LoVo (cell line): ENCODE data around the gene VEGFA.

Experiments used
- DNase-seq: peaks from one replicate; pipeline ENCODE4 v3.0.0-alpha.2; 2016; ENCODE audit warnings: low spot score

The VEGFA gene

DNA sequence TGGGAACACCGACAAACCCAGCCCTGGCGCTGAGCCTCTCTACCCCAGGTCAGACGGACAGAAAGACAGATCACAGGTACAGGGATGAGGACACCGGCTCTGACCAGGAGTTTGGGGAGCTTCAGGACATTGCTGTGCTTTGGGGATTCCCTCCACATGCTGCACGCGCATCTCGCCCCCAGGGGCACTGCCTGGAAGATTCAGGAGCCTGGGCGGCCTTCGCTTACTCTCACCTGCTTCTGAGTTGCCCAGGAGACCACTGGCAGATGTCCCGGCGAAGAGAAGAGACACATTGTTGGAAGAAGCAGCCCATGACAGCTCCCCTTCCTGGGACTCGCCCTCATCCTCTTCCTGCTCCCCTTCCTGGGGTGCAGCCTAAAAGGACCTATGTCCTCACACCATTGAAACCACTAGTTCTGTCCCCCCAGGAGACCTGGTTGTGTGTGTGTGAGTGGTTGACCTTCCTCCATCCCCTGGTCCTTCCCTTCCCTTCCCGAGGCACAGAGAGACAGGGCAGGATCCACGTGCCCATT, 15.3 kb downstream of the VEGFA start:
- DNase-seq: no peak

DNA sequence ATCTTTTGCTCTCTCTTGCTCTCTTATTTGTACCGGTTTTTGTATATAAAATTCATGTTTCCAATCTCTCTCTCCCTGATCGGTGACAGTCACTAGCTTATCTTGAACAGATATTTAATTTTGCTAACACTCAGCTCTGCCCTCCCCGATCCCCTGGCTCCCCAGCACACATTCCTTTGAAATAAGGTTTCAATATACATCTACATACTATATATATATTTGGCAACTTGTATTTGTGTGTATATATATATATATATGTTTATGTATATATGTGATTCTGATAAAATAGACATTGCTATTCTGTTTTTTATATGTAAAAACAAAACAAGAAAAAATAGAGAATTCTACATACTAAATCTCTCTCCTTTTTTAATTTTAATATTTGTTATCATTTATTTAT, 15.9 kb downstream of the VEGFA start:
- no peak for DNase-seq

DNA sequence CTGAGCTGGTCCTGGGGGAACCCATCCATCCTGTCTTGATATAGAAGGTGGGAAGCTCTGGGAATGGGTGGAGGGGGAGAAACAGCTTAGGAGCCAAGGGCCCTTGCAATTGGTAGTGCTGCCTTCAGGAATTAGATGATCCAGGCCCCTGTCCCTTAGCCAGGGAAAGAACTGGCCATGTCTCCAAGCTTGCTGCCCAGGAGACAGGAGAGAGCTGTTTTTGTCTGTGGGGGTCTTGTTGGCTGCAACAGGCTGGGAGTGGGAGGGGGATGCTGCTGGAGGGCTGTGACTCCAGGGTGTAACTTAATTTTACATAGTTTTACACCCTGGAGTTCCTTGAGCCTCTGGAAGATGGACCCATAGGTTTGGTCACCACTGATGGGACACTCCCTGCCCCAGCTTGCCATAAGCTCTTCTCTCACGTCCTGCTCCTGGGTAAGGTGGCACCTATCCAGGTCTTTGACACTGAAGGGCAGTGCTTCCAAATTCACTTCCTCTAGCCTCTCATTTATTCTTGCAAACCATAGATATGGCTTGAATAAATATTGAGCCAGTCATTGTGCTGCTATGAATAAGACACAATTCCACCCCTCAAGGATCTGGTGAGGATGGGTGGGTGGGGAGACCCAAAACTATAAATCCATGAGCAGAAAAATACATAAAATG, 16.8 kb downstream of the VEGFA start:
- no peak for DNase-seq

DNA sequence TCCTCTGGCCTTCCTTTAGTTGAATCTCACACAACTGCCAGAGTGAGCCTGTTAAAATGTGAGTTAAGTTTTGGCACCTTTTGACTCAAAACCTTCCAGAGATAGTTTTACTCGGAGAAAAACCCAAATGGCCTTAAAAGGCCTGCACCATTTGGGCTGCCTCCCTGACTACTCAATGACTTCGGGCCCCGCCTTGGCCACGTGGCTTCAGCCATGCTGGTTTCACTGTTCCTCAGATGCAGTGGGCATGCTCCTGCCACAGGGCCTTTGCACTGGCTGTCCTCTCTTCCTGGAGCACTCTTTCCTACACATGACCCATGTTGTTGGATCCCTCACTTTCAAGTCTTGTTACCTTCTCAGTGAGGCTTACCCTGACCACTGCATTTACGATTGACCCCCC, 18.3 kb downstream of the VEGFA start:
- no peak for DNase-seq

DNA sequence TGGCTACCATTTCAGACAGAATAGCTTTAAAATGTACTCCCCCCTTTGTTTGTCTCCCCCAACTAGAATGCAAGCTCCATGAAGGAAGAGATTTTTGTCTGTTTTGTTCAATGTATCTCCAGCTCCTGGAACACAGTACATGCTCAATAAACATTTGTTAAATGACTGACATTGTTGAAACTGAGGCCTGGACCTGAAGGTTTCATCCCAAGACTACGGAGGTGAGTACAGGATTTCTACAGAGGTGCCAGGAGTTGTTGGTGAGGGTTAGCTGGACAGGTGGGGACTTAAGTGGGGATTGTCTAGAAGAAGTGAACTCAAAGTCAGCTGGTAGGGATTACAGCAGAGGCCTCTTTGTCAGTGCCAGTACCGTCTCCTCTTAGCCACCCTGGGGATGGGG, 19.4 kb downstream of the VEGFA start:
- no peak for DNase-seq

DNA sequence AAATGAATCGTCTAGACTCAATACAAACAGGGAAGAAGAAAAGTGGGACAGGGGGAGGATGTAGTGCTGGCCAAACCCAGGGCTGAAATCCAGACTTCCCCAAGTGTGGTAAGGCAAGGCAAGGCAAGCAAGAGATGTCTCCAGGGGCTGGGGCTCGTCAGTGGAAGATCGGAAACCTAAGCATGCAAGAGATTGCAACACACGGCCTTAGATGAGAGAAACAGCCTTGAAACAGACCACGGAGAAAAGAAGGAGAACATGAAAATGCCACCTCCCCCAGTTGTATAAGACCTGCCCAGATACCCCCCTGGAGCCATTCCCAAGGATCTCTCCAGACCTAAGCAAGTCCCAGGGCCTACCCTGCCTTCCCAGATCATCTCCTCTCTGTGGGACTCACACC, 20.0 kb downstream of the VEGFA start:
- no peak for DNase-seq

DNA sequence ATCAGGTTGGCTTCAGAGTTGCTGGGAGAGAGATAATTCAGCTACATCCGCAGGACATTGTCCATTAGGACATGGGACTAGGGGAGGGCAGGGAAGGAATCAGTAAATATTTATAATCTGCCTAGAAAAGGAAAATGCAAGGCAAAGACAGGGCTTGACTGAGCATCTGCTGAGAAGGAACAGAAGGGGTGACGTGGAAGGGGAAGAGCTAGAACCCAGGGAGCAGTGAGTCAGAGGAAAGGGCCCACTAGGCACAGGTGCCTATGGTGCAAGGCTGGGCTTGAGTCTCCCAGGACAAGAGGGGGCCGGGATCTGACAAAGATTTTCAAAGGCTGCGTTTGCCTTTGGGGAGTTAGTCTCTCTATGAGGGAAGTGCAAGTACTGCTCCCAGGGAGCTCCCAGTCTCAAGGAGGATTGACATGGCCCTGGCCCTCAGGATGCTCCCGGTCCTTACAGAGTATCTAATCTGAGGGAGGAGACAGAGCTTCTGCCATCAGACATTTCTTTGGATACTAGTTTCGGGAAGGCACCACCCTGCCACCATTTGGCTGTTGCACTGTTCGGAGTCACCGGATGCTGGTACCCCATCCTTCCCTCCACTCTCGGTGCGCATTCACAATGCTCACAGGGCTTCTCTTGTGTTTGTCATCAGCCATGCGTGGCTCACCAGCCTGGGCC, 21.9 kb downstream of the VEGFA start:
- no peak for DNase-seq

DNA sequence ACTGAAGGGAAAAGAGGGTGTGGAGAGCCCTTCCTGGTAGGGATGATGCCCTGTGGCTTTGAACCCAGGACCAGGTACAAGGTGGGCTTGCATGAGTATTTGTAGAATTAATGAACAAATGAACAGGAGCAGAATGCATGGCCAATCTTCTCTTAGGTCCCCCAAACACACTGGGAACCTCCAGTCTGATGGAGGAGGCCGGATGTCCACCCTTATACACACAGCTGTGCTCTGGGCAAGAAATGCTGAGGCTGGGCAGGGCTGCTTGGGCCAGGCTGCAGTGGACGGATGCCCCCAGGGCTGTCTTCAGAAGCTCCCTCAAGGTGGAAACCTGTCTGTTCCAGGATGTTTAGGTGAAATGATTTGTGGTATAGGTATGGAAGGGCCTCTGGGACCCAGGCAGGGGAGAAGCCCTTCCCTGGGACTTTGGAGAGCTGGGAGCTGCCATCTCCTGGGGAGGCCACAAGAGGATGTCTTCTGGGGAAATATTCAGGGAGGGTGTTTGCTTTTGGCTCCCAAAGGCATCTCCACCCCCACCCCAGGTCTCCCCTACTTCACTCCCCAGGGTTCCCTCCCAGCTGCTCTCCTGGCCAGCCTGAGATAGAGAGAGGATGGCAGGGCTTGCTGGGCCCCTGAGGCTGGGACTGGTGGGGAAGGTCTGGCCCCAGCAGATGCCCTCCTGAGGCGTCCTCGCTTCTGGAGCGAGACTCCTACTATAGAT, 23.3 kb downstream of the VEGFA start:
- no peak for DNase-seq

DNA sequence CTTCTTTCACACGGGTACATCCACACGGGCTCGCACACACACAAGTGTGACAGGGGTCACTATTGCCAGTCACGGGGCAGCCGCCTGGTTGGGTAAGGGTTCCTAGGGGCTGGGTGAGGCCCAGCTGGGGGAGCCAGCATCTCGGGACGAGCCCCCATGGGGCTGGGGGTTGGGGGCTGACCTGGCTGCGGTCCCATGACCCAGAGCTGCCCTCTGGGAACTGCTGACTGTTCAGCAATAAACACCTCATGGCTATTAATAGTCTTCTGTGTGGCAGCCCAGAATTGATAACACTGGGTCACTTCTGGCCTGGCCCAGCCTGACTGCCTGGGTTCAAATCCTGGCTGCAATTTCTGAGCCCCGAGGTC, 23.8 kb downstream of the VEGFA start:
- DNase-seq: no peak

DNA sequence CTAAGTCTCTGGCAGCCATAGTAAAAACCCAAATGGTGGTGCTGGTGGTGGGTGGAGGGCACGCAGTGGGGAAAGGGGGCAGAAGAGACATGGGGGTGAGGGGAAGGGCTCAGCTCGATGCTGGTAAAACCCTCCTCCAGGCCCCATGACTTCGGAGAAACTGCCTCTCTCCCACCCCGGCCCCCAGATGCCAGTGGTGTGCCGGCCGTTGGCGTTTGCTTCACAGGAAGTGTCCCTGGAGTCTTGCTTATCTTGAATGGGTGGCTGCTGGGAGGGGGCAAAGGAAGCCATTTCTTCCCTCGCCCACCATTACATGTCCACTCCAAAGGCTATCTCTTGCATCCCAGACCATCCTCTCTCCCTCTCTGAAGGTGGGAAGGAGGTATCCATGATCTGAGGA, 25.4 kb downstream of the VEGFA start:
- DNase-seq: no peak

DNA sequence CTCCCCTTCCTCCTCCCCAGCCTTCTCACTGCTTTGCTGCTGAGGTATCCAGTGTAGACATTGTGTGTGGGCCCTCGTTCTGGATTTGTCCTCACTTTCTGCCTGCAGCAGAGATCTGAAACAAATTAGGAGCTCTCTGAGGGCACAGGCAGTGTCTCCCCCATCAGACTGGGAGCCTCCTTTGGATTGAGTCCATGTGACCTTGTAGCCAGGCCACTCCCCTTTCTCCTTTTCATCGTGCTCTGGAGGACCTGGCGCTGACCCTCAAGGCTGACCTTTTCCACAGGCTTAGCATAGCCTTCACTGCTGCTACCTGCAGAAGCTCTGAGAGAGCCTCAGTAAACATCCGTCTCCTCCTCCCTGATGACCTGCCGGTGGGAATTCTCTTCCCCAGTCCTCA, 26.2 kb downstream of the VEGFA start:
- DNase-seq: no peak

DNA sequence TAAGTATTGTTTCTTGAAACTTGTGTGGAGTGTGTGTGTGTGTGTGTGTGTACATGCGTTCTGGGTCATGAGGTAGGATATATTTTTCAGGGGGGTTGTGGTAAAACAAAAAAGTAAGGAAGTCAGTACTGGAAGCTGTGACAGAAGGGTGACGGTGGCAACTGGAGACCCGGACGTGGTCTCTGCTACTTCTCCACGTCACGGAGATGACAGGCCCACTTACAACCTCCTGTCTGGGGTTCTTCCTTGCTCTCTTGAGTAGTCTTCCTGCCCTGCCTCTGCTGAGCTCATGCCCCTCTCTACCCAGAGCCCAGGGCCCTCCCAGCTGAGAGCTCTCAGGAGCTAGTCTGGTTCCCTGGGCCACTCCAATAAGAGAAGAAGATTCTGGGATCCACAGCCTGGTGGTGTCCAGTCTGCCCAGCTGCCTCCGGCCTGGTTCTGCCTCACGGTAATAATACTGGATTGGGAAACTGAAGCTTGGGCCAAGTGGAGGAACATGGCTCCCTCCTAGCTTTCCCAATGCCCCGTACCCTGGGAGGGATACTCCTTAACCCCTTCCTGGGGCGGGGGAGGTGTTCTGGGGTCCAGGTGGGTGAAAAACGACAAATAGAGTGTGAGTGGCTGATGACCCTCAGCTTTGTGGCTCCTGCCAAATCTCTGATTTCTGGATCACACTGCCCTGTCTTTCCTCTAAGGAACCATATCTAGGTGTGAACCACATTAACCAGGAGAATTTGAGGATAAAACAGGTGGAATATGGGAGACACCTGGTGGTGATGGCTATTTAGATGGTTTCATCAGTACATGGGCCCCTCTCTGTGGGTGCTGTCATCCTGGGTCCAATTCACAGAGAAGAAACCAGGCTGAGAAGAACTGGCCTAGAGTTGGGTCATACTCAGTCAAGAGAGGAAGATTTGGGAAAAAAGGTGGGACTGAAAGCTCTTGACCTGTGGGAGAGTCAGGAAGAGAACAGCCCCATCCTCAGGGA, 27.2 kb downstream of the VEGFA start:
- DNase-seq: no peak

DNA sequence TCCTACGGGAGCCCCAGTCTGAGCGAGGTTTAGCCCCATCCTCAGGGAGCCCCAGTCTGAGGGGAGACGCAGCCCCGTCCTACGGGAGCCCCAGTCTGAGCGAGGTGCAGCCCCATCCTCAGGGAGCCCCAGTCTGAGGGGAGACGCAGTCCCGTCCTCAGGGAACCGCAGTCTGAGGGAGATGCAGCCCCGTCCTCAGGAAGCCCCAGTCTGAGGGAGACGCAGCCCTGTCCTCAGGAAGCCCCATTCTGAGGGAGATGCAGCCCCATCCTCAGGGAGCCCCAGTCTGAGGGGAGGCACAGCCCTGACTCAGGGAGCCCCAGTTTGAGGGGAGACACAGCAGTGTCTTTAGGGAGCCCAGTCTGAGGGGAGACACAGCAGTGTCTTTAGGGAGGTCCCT, 27.9 kb downstream of the VEGFA start:
- no peak for DNase-seq

DNA sequence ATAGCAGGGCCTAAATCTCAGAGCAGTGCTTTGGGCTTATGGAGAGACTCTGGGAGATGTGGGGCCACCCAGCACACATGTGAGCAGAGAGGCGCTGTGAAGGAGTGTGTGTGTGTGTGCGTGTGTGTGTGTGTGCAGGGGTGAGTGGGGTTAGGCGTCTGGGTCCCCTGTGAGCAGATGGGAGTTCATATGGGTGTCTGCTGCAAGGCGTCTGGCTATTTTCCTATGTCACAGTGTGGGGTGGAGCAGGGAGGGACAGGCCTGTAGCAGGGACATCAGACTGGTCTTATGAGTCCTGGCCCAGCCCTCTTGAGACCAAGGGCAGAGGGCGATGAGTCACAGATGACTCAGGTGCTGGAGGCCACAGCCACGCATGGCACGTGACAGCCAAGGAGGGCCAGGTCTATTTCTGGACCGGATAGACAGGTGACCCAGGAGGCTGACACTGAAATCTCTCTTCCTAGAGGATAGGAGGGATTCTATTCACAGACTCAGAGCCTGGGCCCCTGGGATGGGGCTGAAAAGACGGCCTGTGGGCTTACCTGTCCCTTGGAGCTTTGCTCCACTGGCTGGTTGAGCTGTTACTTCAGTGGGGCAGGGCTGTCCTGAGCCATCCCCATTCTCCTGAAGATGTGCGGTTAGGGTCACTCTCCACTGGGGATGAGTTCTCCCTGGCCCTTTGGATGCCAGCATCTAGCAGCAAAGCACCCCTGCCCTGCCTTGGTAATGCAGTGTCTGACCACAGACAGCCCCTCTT, 28.9 kb downstream of the VEGFA start:
- DNase-seq: peak; percentile 94

DNA sequence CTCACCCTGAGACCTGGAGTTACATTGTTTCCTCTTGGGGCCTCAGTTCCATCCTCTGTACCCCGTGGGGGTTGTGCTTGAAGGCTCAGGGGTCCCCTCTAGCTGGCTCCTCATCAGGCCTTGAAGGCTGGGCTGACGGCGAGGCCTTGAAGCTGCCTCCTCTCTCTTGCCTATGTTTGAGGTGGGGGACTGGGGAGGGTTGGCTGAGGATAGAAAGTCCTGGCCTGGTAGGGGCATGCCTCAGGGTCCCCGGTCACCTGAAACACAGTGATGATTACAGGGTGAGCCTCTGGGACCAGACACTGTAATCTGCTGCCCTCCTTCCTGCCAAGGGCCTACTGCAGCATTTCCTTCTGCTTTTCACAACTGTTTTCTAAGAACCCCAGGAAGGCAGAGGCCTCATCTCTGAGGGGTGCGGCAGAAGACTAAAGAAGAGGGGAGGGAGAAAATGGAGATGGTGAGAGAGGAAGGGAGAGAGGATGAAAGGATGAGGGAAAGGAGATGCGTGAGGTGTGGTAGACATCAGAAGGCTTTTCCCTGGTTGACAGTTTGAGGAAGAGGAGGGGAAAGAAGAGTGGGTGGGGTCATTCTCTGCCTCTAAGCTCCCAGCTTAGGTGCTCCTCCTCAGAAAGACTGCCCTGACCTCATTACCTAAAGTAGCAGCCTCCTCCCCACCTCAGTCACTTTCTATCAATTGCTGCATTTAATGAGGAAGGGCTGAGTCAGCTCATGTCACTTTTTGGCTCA, 29.7 kb downstream of the VEGFA start:
- peak; percentile 62 for DNase-seq

DNA sequence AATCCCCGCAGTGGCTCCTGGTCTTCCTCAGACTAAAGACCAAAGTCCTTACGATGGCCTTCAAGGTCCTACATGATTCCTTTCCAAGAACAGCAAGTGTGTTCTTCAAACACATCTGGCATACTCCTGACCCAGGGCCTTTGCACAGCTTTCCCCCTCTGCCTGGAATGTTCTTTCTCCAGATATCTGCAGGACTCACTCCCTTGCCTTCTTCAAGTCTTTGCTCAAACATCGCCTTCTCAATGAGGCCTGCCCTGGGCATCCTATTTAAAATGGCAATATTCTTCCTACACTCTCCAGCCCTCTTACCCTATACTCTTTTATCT, 30.2 kb downstream of the VEGFA start:
- no peak for DNase-seq

DNA sequence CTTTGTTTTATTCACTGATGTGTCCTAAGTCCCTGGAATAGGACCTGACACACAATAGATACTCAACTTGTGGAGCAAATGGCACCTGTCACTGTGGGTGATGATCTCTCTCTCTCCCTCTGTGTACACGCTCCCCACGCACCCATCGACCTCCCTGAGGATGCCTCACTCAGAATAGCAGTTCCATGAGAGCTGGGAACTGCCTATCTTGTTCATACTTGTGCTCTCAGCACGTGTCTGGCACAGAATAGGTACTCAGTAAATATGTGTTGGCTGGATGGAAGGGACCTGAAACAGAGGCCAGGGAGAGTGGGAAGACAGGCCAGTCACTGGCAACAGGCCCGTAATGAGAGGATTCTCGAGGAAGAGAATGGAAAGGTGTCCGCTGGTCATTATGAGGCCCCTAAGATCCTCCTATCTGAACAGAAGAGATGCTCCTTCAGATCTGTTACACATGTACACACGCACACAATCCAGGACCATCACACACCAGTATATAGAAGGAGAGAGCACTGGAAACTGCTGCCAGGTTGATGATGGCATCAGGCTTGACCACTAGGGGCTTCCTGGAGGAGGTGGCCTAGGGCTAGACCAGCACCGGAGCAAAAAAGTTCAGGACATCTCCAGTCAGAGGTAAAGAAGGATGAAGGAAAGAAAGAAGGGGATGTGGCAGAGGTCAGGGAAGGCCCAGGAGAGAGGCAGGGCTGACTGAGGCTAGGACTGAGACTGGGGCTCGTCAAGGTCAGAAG, 30.9 kb downstream of the VEGFA start:
- no peak for DNase-seq

DNA sequence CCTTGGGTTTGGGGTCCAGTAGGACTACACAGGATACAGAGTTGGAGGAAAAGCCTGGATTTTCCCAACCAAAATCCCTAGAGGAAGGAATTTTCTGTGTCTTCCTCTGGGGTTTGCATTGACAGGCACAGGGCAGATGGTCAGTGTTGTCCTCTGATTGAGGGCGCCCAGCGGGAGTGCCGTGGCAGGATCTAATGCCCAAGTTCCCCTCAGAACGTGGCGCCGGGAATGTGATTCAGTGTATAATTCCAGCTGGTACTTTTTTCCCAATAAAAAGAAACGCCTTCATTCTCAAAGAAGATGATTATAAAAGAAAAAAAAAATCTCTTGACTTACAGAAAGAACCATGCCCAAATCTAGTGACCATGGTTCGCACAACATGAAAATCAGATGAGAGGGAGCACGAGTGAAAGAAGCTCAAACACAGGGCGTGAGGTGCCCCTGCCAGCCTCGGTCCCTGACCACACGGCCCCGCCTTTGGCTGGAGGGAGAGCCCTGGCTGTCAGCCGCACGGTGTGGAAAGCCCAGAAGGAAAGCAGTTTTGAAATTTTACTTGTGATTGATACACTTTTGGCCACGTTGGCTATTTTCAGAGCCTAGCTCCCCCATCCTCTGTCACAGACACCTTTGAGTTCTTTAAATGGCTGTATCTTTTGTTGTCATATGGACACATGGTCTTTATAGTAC, 31.6 kb downstream of the VEGFA start:
- no peak for DNase-seq

DNA sequence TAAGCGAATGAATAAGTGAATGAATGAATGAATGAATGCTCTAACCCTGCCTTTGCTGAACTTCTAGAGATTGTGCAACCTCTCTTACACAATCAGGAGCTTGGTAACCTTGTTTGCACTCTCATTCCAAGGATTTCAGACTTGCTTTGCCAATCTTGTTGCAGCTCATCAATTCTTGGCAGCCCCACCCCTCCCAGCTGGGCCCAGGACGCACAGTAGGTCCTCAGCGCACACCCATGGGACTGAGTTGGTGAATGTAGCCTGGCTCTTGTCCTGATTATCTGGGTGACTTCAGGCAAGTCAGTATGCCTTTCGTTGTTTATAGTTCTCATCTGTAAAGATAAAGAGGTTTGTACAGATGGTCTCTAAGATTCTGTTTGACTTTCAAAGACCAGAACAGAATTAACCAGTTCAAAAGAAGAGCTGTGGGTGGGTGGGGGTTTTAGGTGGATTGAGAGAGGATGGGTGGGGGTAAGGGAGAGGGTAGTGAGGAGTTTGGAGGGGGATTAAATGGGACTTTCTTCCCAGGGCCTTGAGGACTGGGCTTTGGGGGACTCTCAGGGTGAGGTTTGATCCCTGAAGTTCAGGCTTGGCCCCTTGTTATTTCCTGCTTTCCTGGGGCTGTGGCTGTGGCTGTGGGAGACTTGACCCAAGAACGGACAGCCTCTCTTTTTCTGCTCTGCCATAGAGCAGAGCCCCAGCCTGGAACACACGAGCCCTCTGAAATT, 33.2 kb downstream of the VEGFA start:
- no peak for DNase-seq
